Left lung (tissue), 10 donors: Measurements from ENCODE around the gene PCSK6. TPM values are rescaled to one million over a fixed set of nuclear protein-coding genes. Genes with fewer than 3 reads are reported as not detected.

Experiments used
- ATAC-seq: fragments of 200-7000 bp; cut with Tn5 transposase; one replicate; pipeline ENCODE4 v1.9.1; 2020; ENCODE audit warnings: moderate library complexity
- DNase-seq, 4 donors: peaks; one replicate each; pipeline ENCODE4 v3.0.0-alpha.2; 2013 to 2020
- H3K27ac ChIP-seq, 2 donors: fragments of 200-600 bp; sonication (generic) in 1 of 2; one replicate each; pipeline versions ENCODE4 v1.5.0 to v1.8.0; 2020 to 2021
- H3K27me3 ChIP-seq, 2 donors: fragments of 200-600 bp; sonication (generic) in 1 of 2; one replicate each; pipeline versions ENCODE4 v1.5.0 to v1.8.0; 2020 to 2021
- H3K36me3 ChIP-seq, 2 donors: fragments of 200-600 bp; sonication (generic) in 1 of 2; one replicate each; pipeline versions ENCODE4 v1.5.0 to v1.8.0; 2020 to 2021
- H3K4me1 ChIP-seq, 2 donors: fragments of 200-600 bp; one replicate each; pipeline ENCODE4 v1.8.0; 2021
- H3K4me3 ChIP-seq, 2 donors: fragments of 200-600 bp; sonication (generic) in 1 of 2; one replicate each; pipeline versions ENCODE4 v1.5.0 to v1.8.0; 2020 to 2021; ENCODE audit warnings: mild to moderate bottlenecking in 1 of 2
- H3K9me3 ChIP-seq, 2 donors: fragments of 200-600 bp; sonication (generic) in 1 of 2; one replicate each; pipeline versions ENCODE4 v1.5.0 to v1.8.0; 2020 to 2021
- intact Hi-C, 2 donors: fragments of 100-400 bp; cut with DNase I; formaldehyde crosslinking; loops; one replicate each; pipeline versions ENCODE4 v1.11.2 to v1.14.2; 2022
- polyA plus RNA-seq, 6 donors: library from polyadenylated mRNA; unstranded; fragments of 120-200 nt; gene quantifications; one replicate each; pipeline ENCODE4 v1.2.1, GENCODE V29; 2013; ENCODE audit not compliant: insufficient read length in 6 of 6
- total RNA-seq, 2 donors: library from RNA; stranded (reverse); fragmentation: NEBNext Ultra II Directional; extraction: Animal tissue kit (Norgen Biotek cat#: 25700); gene quantifications; one replicate each; pipeline ENCODE4 v1.2.1, GENCODE V29; 2021
- TF ChIP-seq, protein P1 (sequence below), 2 donors: fragments of 200-600 bp; sonication (generic) in 1 of 2; IDR thresholded peaks; one replicate each; pipeline versions ENCODE4 v1.5.0 to v1.8.0; 2021; ENCODE audit warnings: antibody characterized with exemption in 2 of 2
- donor health status: DM: no; HTN: yes; CAD: no.
- donor health status: DM: no; HTN: no; CAD: no.

PCSK6 gene
- total and polyA plus RNA-seq, 8 donors, result 7.7 to 25.7 (median 22.8) TPM

DNA sequence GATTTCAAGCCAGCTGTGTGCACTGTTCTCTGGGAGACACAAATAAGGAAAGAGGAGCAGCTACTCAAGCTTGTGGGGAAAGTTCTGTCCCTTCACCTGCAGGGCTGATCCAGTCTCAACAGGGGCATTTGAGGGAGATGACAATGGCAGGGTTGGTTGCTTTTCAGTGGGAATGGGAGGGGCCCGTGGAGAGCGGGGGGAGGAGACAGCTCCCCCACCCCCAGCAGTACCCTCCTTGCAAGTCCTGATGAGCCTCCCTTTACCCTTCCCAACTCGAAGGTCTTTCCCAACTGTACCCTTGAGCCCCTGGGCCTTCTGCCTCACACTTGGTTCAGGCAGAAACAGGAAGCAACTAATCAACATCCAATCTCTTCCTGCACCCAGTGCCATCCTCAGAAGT is 122.7 kb downstream of the PCSK6 start:
- TF ChIP-seq, protein P1, sequence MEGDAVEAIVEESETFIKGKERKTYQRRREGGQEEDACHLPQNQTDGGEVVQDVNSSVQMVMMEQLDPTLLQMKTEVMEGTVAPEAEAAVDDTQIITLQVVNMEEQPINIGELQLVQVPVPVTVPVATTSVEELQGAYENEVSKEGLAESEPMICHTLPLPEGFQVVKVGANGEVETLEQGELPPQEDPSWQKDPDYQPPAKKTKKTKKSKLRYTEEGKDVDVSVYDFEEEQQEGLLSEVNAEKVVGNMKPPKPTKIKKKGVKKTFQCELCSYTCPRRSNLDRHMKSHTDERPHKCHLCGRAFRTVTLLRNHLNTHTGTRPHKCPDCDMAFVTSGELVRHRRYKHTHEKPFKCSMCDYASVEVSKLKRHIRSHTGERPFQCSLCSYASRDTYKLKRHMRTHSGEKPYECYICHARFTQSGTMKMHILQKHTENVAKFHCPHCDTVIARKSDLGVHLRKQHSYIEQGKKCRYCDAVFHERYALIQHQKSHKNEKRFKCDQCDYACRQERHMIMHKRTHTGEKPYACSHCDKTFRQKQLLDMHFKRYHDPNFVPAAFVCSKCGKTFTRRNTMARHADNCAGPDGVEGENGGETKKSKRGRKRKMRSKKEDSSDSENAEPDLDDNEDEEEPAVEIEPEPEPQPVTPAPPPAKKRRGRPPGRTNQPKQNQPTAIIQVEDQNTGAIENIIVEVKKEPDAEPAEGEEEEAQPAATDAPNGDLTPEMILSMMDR (IDR thresholded peaks at IDR 0.05), result no peak
- no peaks in the 10 kb centered on the region for H3K36me3 ChIP-seq

DNA sequence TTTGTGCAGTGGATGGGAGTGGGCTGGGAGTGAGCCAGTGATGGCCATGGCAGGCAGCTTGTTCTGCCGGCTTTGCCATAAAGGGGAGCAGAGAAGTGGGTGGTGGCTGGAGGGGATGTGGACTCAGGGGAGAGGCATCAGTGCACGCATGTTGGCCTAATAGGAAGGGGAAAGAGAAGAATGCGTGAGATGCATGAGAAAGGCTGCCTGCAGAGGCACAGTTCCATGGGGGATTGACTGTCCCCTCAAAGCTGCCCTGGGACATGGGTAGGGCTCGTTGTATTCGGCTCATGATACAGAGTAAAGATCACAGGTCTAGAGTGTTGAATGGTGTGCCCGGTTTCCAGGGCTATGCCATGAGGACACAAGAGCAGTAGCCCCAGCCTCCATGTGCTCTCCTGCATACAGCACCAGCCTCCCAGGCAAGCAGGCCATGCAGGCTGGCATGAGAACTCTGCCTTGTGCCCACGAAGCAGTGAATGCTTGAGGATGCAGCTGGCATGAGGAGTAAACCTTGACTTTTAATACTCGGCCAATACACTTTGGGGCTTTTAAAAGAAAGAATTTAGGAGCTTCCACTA is 126.4 kb downstream of the PCSK6 start:
- Histone ChIP-seq H3K4me1 (no peaks in the 10 kb centered on the region), H3K4me3 (no peak overlapping the region), H3K9me3 (no peaks in the 10 kb centered on the region), H3K27me3 (no peaks in the 10 kb centered on the region), H3K27ac (no peak overlapping the region), H3K36me3 (no peaks in the 10 kb centered on the region)
- intact Hi-C loops, result no loop called here
- DNase-seq (peak in 1 of 4 donors; percentile 24), ATAC-seq (no peak)
- TF ChIP-seq, protein P1 (IDR thresholded peaks at IDR 0.05), result no peak

More for the DNA sequence above, 122.7 kb downstream of the PCSK6 start:
- peaks cover 0 to under 1% of the 10 kb centered on the region in 2 donors for H3K27me3 ChIP-seq
- DNase-seq (no peak), ATAC-seq (no peak)
- no peaks in the 10 kb centered on the region for H3K9me3 ChIP-seq
- intact Hi-C loops, result no loop called here
- no peaks in the 10 kb centered on the region for H3K4me1 ChIP-seq
- no peak overlapping the region for H3K27ac ChIP-seq
- H3K4me3 ChIP-seq, result no peak overlapping the region

DNA sequence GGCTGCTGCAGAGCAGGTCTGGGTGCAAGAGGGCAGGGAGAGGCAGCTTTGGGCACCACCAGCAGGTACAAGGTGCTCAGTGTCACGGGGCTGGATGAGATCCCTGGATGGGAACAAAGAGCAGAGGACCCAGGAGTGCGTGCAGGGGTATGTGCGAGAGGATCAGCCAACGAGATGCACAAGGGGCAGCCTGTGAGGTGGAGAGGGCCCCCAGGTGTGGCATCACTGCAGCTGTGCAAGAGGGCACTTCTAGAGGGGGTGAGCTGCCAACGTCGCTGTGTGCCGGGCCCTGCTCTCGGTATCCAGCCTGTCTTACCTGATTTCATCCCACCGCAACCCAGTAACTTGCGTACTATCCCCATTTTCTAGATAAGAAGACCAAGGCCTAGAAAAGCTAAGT is 127.1 kb downstream of the PCSK6 start:
- Histone ChIP-seq H3K9me3 (no peaks in the 10 kb centered on the region), H3K4me1 (no peaks in the 10 kb centered on the region), H3K27ac (no peak overlapping the region), H3K36me3 (no peaks in the 10 kb centered on the region), H3K4me3 (no peak overlapping the region), H3K27me3 (no peaks in the 10 kb centered on the region)
- peak in 1 of 4 donors; percentile 31 for DNase-seq
- intact Hi-C loops, result no loop called here
- no peak for ATAC-seq
- TF ChIP-seq, protein P1 (IDR thresholded peaks at IDR 0.05), result no peak

DNA sequence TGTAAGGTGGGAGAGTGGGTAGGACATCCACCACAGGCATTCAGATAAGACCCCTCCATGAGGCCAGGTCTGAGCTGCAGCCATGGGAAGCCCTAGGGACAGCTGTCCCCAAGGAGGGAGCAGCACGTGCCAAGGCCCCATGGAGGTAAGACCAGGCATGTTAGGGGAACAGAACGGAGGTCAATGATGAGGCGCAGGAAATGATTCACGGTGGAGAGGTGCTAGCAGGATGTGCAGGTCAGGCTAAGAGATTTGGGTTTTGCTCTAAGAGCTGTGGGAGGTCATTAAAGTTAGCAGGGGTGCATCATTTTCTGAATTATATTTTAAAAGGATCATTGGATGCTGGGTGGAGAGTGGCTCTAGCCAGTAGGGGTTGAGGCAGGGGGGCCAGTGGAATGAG is 128.1 kb downstream of the PCSK6 start:
- TF ChIP-seq, protein P1 (IDR thresholded peaks at IDR 0.05), result no peak
- Histone ChIP-seq H3K4me3 (no peak overlapping the region), H3K9me3 (no peaks in the 10 kb centered on the region), H3K27me3 (no peaks in the 10 kb centered on the region), H3K36me3 (no peaks in the 10 kb centered on the region), H3K4me1 (no peaks in the 10 kb centered on the region), H3K27ac (no peak overlapping the region)
- no peak for DNase-seq
- intact Hi-C loops, result no loop called here
- ATAC-seq, result no peak

DNA sequence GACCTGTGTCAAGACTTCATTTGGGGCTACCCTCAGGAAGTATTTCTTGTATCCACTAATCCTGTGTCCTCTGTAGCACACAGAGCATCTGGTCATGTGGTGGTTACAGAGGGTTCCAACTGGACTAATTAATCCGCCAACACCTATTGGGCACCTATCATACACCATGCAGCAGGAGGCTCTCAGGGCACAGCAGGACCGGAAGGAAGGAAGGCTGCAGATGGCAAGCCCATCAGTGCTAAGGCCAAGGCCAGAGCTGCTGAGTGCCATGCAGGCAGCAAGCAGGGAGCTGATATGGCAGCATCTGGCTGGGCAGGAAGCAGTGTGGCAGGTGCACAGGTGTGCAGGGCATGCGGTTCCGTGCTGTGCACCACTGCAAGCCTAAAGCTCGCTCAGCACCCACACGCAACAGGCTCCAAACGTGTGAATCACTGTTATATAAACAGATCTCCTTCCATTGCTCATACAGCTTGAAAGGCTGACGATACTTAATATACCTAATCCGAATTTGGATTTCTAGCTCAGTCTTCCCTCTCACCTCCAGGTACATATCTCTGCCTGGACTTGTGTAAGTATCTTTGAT is 130.1 kb downstream of the PCSK6 start:
- ATAC-seq (no peak), DNase-seq (no peak)
- H3K4me1 ChIP-seq, result no peaks in the 10 kb centered on the region
- intact Hi-C loops, result no loop called here
- no peaks in the 10 kb centered on the region for H3K36me3 ChIP-seq
- no peak overlapping the region for H3K27ac ChIP-seq
- TF ChIP-seq, protein P1 (IDR thresholded peaks at IDR 0.05), result no peak
- H3K9me3 ChIP-seq, result no peaks in the 10 kb centered on the region
- no peak overlapping the region for H3K4me3 ChIP-seq
- H3K27me3 ChIP-seq, result no peaks in the 10 kb centered on the region
